Measurements from ENCODE around the gene ZDHHC14. TPM values are rescaled to one million over a fixed set of nuclear protein-coding genes. Genes with fewer than 3 reads are reported as not detected.
A peak's percentile ranks its signal among the peaks of the same experiment; 100 is the strongest.

The ZDHHC14 gene
- total RNA-seq, 1 experiment from 2014 or later = 1.7 TPM

- H3K56ac ChIP-seq (ENCODE audit: insufficient read length, low read depth, low read length) = no peak overlapping the region
- H3K4me2 ChIP-seq (ENCODE audit: insufficient read depth, insufficient read length, low read length) = no peak overlapping the region
- H3K23me2 ChIP-seq (ENCODE audit: insufficient read length, low read depth, low read length, poor library complexity, severe bottlenecking) = no peaks in the 10 kb centered on the region
- H4K91ac ChIP-seq (ENCODE audit: insufficient read length, low read depth, low read length) = no peak overlapping the region
- no peak overlapping the region for H3K4ac ChIP-seq (ENCODE audit: low read depth, low read length)
- no peak overlapping the region for H2BK12ac ChIP-seq (ENCODE audit: insufficient read length, low read depth, low read length)
- no peaks in the 10 kb centered on the region for H4K20me1 ChIP-seq (ENCODE audit: control insufficient read depth, insufficient read depth, insufficient read length)
- no peak overlapping the region; a peak in 1 of 7 replicates for H3K27ac Mint-ChIP-seq
- H3K4me3 Mint-ChIP-seq = no peak overlapping the region
- H3T11ph ChIP-seq (ENCODE audit: low read length) = no peak overlapping the region
- DNase-seq = no peak
- H3K79me1 ChIP-seq (ENCODE audit: insufficient read depth, low read depth, low read length, poor library complexity, severe bottlenecking) = no peaks in the 10 kb centered on the region
- H2BK120ac ChIP-seq (ENCODE audit: low read depth, low read length, poor library complexity, severe bottlenecking) = no peak overlapping the region
- no peaks in the 10 kb centered on the region; a peak in 1 of 7 replicates for H3K36me3 Mint-ChIP-seq (ENCODE audit: insufficient read depth in 1 of 3, low read depth in 3 of 3)
- H4K8ac ChIP-seq (replicated peaks; ENCODE audit: insufficient read length, low read depth, low read length) = no peak overlapping the region
- H3K14ac ChIP-seq (ENCODE audit: insufficient read depth, low read length) = no peak overlapping the region
- no peak overlapping the region for H2AK5ac ChIP-seq (ENCODE audit: insufficient read length, low read length)
- peaks cover 6 to 15% of the 10 kb centered on the region in 2 experiments for H3K4me1 Mint-ChIP-seq
- no peak overlapping the region for H4K5ac ChIP-seq (ENCODE audit: insufficient read length, low read depth, low read length)
- H3K18ac ChIP-seq (ENCODE audit: insufficient read length, low read depth, low read length) = no peak overlapping the region
- no peaks in the 10 kb centered on the region for H3K4me1 ChIP-seq (ENCODE audit: insufficient read depth, low read length)
- no peak overlapping the region for H2AFZ ChIP-seq (ENCODE audit: low read length)
- no peak overlapping the region for H3K23ac ChIP-seq (ENCODE audit: insufficient read length, low read depth, low read length)
- no peak overlapping the region for H2BK20ac ChIP-seq (ENCODE audit: low read depth, low read length, poor library complexity, severe bottlenecking)
- H2BK15ac ChIP-seq (ENCODE audit: low read depth, low read length) = no peak overlapping the region
- H2BK5ac ChIP-seq (ENCODE audit: insufficient read length, low read length) = no peak overlapping the region
- no peaks in the 10 kb centered on the region for H3K27me3 Mint-ChIP-seq (ENCODE audit: low read depth)
- peak; percentile 37; the same call in 2 of the 3 replicates for TF ChIP-seq CTCF (conservative IDR thresholded peaks at IDR 0.05)
- H3K9me3 ChIP-seq (ENCODE audit: control insufficient read depth, low read depth, low read length) = no peaks in the 10 kb centered on the region
- no peaks in the 10 kb centered on the region for H3K79me2 ChIP-seq (ENCODE audit: insufficient read depth, low read length)
- H3K27ac ChIP-seq (ENCODE audit: insufficient read length, low read depth, low read length) = no peak overlapping the region
- no peaks in the 10 kb centered on the region for H3K27me3 ChIP-seq (ENCODE audit: insufficient read depth, low read length)
- no peaks in the 10 kb centered on the region for H3K9me3 Mint-ChIP-seq
- H3K9ac ChIP-seq (ENCODE audit: extremely low read depth, insufficient read length, low read length) = no peak overlapping the region
- no CpG with 5 or more reads among the region's 13 CpGs for WGBS (ENCODE audit: extremely low coverage, insufficient read length, low lambda C conversion rate)
Measured at GRCh38 chr6:157644043-157644810, 263.2 kb downstream of the ZDHHC14 start.

All from H9 (cell line).